ENCODE results near the gene FBXO45.
"Not testable (repeated sequence)": the region's sequence is repeated elsewhere in the genome, so short reads cannot be mapped to it uniquely, and the experiment has no call there.

FBXO45 gene

GRCh38 chr3:196620161-196620604, 51.7 kb downstream of the FBXO45 start:
- no peak for DNase-seq

- DNase-seq: no peak
These were observed 52.2 kb downstream of the FBXO45 start for GRCh38 chr3:196620684-196621083.

- no peak for DNase-seq
These were observed 53.2 kb downstream of the FBXO45 start for GRCh38 chr3:196621611-196622010.

GRCh38 chr3:196624067-196624790, 55.8 kb downstream of the FBXO45 start:
- no peak for DNase-seq

GRCh38 chr3:196624907-196625306, 56.4 kb downstream of the FBXO45 start:
- DNase-seq: no peak

GRCh38 chr3:196625331-196625730, 56.9 kb downstream of the FBXO45 start:
- no peak for DNase-seq

GRCh38 chr3:196627918-196628231, 59.4 kb downstream of the FBXO45 start:
- DNase-seq: no peak

- DNase-seq: no peak
These were observed 60.8 kb downstream of the FBXO45 start for GRCh38 chr3:196629228-196629627.

- no peak for DNase-seq
These were observed 63.2 kb downstream of the FBXO45 start for GRCh38 chr3:196631682-196632045.

- peak; percentile 87 for DNase-seq
These were observed 63.7 kb downstream of the FBXO45 start for GRCh38 chr3:196632046-196632751.

GRCh38 chr3:196633555-196634151, 65.2 kb downstream of the FBXO45 start:
- DNase-seq: no peak

GRCh38 chr3:196634224-196634623, 65.8 kb downstream of the FBXO45 start:
- DNase-seq: no peak

GRCh38 chr3:196634829-196635228, 66.4 kb downstream of the FBXO45 start:
- no peak for DNase-seq

- no peak for DNase-seq
These were observed 68.2 kb downstream of the FBXO45 start for GRCh38 chr3:196636369-196637349.

GRCh38 chr3:196637941-196638340, 69.5 kb downstream of the FBXO45 start:
- not testable (repeated sequence) for DNase-seq
